Tibial nerve (tissue), 4 donors: ENCODE results near the gene LRIT1. TPM values are rescaled to one million over a fixed set of nuclear protein-coding genes. Genes with fewer than 3 reads are reported as not detected.

ENCODE experiments used
- DNase-seq, 2 donors: peaks; one replicate each; pipeline ENCODE4 v3.0.0-alpha.2; 2019; ENCODE audit warnings: low spot score in 2 of 2
- H3K27ac ChIP-seq, 4 donors: fragments of 200-600 bp; sonication (generic) in 3 of 4; one replicate each; pipeline ENCODE4 v1.5.1; 2017 to 2019; ENCODE audit warnings: mild to moderate bottlenecking in 1 of 4
- H3K27me3 ChIP-seq, 2 donors: fragments of 200-600 bp; sonication (generic) in 1 of 2; one replicate each; pipeline versions ENCODE4 v1.5.1 to v1.6.0; 2017 to 2019
- H3K36me3 ChIP-seq, 3 donors: fragments of 200-600 bp; sonication (generic); one replicate each; pipeline ENCODE4 v1.5.1; 2018 to 2019
- H3K4me1 ChIP-seq, 4 donors: fragments of 200-600 bp; sonication (generic) in 3 of 4; one replicate each; pipeline ENCODE4 v1.5.1; 2017 to 2019
- H3K4me3 ChIP-seq, 4 donors: fragments of 200-600 bp; sonication (generic) in 3 of 4; one replicate each; pipeline ENCODE4 v1.5.1; 2017 to 2019; ENCODE audit warnings: mild to moderate bottlenecking in 1 of 4, moderate library complexity in 1 of 4
- H3K9me3 ChIP-seq, 4 donors: fragments of 200-600 bp; sonication (generic) in 3 of 4; one replicate each; pipeline ENCODE4 v1.5.1; 2017 to 2019
- EP300 ChIP-seq, 2 donors: sonication (generic); formaldehyde crosslinking; IDR thresholded peaks; one replicate each; pipeline ENCODE4 v1.6.1; 2017; ENCODE audit warnings: antibody characterized with exemption in 2 of 2, mild to moderate bottlenecking in 1 of 2
- POLR2A ChIP-seq, 2 donors: fragments of 450-650 bp; IDR thresholded peaks; one replicate each; pipeline ENCODE4 v1.6.1; 2017; ENCODE audit warnings: antibody characterized with exemption in 2 of 2, mild to moderate bottlenecking in 2 of 2, moderate library complexity in 2 of 2
- WGBS, 2 donors: methylation state at CpG; one replicate each; pipeline ENCODE4 v1.1.5; 2018; 5-methylcytosine and 5-hydroxymethylcytosine counted together
- total RNA-seq, 4 donors: library from RNA; depleted of rRNA; stranded (reverse); fragments of >200 nt; gene quantifications; one replicate each; pipeline ENCODE4 v1.1.0, GENCODE V29; 2016
- TF ChIP-seq, protein P1 (sequence below), 5 experiments: fragments of 200-600 bp in 3 of 5; fragments of 450-650 bp in 2 of 5; sonication (generic) in 3 of 5; IDR thresholded peaks; one replicate each; pipeline ENCODE4 v1.5.1; 2016 to 2019; ENCODE audit warnings: antibody characterized with exemption in 5 of 5, mild to moderate bottlenecking in 3 of 5, moderate library complexity in 2 of 5

The LRIT1 gene
- total RNA-seq, 4 donors from 2014 or later, result not detected

GRCh38 chr10:84202349-84202748, 39.0 kb downstream of the LRIT1 start:
- no peaks in the 10 kb centered on the region for H3K36me3 ChIP-seq
- no peaks in the 10 kb centered on the region for H3K27me3 ChIP-seq
- no peak for TF ChIP-seq EP300 (IDR thresholded peaks at IDR 0.05)
- TF ChIP-seq, protein P1, sequence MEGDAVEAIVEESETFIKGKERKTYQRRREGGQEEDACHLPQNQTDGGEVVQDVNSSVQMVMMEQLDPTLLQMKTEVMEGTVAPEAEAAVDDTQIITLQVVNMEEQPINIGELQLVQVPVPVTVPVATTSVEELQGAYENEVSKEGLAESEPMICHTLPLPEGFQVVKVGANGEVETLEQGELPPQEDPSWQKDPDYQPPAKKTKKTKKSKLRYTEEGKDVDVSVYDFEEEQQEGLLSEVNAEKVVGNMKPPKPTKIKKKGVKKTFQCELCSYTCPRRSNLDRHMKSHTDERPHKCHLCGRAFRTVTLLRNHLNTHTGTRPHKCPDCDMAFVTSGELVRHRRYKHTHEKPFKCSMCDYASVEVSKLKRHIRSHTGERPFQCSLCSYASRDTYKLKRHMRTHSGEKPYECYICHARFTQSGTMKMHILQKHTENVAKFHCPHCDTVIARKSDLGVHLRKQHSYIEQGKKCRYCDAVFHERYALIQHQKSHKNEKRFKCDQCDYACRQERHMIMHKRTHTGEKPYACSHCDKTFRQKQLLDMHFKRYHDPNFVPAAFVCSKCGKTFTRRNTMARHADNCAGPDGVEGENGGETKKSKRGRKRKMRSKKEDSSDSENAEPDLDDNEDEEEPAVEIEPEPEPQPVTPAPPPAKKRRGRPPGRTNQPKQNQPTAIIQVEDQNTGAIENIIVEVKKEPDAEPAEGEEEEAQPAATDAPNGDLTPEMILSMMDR (IDR thresholded peaks at IDR 0.05), result no peak
- no peak for TF ChIP-seq POLR2A (IDR thresholded peaks at IDR 0.05)
- no peak overlapping the region for H3K27ac ChIP-seq
- WGBS, 2 donors, result 80 to 90% methylated on average over 2 to 5 of the region's 5 CpGs
- H3K9me3 ChIP-seq, result no peaks in the 10 kb centered on the region
- no peak overlapping the region for H3K4me3 ChIP-seq
- DNase-seq, result no peak
- no peaks in the 10 kb centered on the region for H3K4me1 ChIP-seq

- H3K4me1 ChIP-seq, result no peaks in the 10 kb centered on the region
- no peak overlapping the region for H3K27ac ChIP-seq
- TF ChIP-seq POLR2A (IDR thresholded peaks at IDR 0.05), result no peak
- TF ChIP-seq, protein P1 (IDR thresholded peaks at IDR 0.05), result no peak
- no peak for TF ChIP-seq EP300 (IDR thresholded peaks at IDR 0.05)
- no peaks in the 10 kb centered on the region for H3K9me3 ChIP-seq
- no peak for DNase-seq
- H3K4me3 ChIP-seq, result no peak overlapping the region
- H3K36me3 ChIP-seq, result no peaks in the 10 kb centered on the region
- peaks cover 0 to 6% of the 10 kb centered on the region in 2 donors for H3K27me3 ChIP-seq
- 83 to 90% methylated on average over 11 of the region's 11 CpGs for WGBS, 2 donors
Observed at GRCh38 chr10:84201682-84202081, 39.7 kb downstream of the LRIT1 start.

DNA sequence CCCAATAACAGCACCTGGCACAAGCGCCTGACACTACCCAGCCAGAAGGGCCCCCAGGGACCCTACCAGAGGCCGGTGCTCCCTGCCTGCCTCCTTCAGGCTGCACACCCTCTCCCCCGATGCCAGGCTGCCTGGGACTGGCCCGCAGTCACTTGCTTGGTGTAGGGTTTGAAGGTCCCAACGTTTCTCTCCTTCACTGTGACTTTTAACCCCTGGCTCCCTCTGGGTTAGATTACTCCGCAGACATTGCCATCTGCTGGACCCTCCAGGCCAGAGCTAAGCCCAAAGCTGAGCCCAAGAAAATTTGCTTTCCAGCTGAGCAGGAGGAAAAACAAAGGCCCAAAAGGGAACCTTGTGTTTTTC, 40.1 kb downstream of the LRIT1 start:
- no peak overlapping the region for H3K27ac ChIP-seq
- no peak overlapping the region for H3K4me3 ChIP-seq
- no peak for DNase-seq
- peaks cover 0 to 9% of the 10 kb centered on the region in 2 donors for H3K27me3 ChIP-seq
- WGBS, 2 donors, result 43 to 48% methylated on average over 6 of the region's 6 CpGs
- H3K36me3 ChIP-seq, result no peaks in the 10 kb centered on the region
- H3K4me1 ChIP-seq, result no peaks in the 10 kb centered on the region
- TF ChIP-seq, protein P1 (IDR thresholded peaks at IDR 0.05), result no peak
- no peak for TF ChIP-seq POLR2A (IDR thresholded peaks at IDR 0.05)
- H3K9me3 ChIP-seq, result no peaks in the 10 kb centered on the region

- Histone ChIP-seq H3K9me3 (no peaks in the 10 kb centered on the region), H3K27me3 (peaks cover 0 to 14% of the 10 kb centered on the region in 2 donors), H3K4me3 (no peak overlapping the region), H3K4me1 (no peaks in the 10 kb centered on the region), H3K27ac (no peak overlapping the region), H3K36me3 (no peaks in the 10 kb centered on the region)
- no peak for DNase-seq
- WGBS, 2 donors, result 66 to 72% methylated on average over 11 of the region's 11 CpGs
- TF ChIP-seq, protein P1 (IDR thresholded peaks at IDR 0.05), result no peak
- TF ChIP-seq POLR2A (IDR thresholded peaks at IDR 0.05) (no peak), EP300 (IDR thresholded peaks at IDR 0.05) (no peak)
Observed at GRCh38 chr10:84200537-84201243, 40.7 kb downstream of the LRIT1 start.

GRCh38 chr10:84198206-84198915, 43.0 kb downstream of the LRIT1 start:
- H3K9me3 ChIP-seq, result no peaks in the 10 kb centered on the region
- peaks cover 0 to 36% of the 10 kb centered on the region in 2 donors for H3K27me3 ChIP-seq
- peaks cover 0 to 19% (median 7%) of the 10 kb centered on the region in 4 donors for H3K4me1 ChIP-seq
- TF ChIP-seq EP300 (IDR thresholded peaks at IDR 0.05), result no peak
- TF ChIP-seq POLR2A (IDR thresholded peaks at IDR 0.05), result no peak
- TF ChIP-seq, protein P1 (IDR thresholded peaks at IDR 0.05), result no peak
- DNase-seq, result no peak
- H3K4me3 ChIP-seq, result no peak overlapping the region
- 80 to 84% methylated on average over 7 of the region's 7 CpGs for WGBS, 2 donors
- H3K27ac ChIP-seq, result no peak overlapping the region
- no peaks in the 10 kb centered on the region for H3K36me3 ChIP-seq
